HG03378 (cell line): ENCODE results near the gene PSME2.

Source experiments
- ATAC-seq: cut with Tn5 transposase; IDR thresholded peaks from one replicate; pipeline ENCODE4 v1.9.1; 2021; ENCODE audit warnings: mild to moderate bottlenecking, moderate library complexity; ENCODE audit not compliant: unreplicated experiment

The PSME2 gene

DNA sequence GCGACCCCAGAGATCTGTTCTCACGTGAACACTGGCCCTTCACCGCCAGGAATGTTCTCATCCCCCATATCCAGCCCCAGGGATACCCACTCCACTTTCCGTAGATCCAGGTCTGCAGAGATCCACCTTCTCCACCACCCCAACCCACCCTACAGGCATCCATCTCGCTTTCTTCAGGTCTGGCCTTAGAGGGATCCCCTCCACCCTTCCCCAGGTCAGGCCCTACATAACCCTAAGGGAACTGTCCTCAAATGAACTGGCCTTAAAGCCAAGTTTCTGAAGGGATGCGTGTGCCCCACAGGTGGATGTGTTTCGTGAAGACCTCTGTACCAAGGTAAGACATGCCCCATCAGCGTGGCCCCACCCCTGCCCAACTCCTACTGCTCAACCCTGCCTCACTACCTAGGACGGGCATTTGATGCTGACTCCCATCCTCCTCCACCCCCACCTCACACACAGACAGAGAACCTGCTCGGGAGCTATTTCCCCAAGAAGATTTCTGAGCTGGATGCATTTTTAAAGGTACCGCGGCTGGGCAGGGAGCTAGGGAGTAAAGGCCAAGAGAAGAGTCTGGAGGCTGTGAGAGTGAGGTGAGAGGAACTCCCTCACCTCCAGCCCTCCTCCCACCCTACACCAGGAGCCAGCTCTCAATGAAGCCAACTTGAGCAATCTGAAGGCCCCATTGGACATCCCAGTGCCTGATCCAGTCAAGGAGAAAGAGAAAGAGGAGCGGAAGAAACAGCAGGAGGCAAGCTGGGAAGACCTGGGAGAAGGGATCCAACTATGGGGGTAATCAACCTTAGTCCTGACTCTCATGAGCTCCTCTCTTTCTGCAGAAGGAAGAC, 9.5 kb downstream of the PSME2 start:
- no peak for ATAC-seq

DNA sequence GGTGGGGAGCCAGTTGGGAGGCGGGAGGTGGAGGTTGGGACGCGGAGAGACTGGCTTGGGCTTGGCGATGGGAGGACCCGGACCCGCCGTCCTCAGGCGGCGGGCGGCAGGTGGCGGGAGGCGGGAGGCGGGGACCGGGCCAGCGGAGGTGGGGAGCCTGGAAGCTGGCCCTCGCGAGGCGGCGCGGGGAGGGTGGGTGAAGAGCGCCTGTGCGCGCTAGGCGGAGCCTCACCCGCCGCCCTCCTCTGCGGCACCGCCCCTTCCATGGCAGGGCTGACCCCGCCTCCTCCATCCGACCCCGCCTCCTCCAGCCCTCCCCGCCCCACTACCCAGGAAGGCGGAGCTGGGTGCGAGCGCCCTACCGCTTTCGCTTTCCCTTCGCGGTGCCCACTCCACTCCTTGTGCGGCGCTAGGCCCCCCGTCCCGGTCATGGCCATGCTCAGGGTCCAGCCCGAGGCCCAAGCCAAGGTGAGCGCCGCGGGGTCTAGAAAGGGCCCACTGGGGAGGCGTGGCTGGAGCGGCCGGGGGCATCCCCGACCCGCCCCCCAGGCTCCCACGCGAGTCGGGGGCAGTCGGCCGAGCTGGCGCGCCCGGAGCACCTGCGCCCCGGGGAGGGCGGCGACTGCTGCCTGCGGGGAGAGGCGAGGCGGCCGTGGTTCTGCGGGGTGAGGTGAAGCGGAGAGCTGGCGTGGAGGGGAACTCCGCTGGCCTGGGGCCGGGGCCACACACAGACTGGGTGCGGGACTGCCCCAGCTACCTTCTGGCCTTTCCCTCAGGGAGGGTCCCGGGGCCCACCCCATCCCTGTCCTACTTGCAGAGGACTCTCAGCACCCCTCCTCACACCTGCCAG, 10.4 kb downstream of the PSME2 start, which contains the start of gene PSME1:
Gene PSME1, plus strand, starts transcription at position 361 of the 850 bp plus-strand sequence. Its CDS starts 69 bp downstream, at position 430.
- ATAC-seq: peak; percentile 57

DNA sequence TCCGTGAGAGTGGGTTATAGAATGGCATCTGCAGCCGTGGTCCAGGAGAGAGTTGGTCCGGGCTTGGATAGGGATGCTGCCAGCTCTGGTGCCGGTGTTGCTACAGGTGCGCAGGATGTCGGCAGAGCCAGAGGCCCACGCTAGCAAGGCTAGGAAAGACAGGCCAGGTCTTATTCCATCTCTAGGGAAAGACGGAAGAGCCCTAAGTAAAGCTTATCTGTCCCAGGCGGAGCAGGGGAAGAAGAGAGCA, 10.9 kb downstream of the PSME2 start:
- ATAC-seq: peak; percentile 5

DNA sequence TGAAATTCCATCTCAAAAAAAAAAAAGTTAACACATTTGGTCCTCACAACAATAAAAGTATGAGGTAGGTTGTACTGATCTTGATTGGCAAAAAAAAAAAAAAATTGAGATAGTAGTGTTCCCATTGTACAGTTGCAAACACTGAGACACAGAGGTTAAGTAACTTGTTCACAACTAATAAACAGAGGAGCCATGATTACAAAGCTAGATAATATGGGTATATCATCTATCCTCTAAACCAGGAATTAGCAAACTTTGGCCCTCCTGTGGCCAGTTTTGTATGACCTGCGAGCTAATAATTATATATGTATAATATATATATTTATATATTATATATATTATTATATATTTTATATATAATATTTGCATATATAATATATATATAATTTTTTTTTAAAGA, 12.7 kb downstream of the PSME2 start:
- no peak for ATAC-seq

DNA sequence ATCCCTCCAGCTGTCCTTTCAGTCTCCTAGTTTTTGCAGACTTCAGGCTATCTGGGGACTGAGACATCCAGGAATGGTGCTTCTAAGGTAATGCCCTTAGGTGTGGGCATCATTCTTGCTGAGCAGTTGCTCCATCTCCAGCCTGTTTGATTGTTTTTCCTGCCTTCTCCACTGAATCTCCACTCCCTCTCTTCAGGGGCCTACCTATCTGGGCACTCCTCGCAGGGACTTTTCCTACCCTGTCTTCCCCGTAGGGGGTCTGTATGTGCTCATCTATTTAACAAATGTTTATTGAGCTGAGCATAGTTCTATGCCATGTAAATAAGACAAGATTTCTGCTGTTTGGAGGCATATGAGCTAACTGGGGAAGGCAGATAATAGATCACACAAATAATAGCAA, 13.4 kb downstream of the PSME2 start:
- ATAC-seq: no peak

DNA sequence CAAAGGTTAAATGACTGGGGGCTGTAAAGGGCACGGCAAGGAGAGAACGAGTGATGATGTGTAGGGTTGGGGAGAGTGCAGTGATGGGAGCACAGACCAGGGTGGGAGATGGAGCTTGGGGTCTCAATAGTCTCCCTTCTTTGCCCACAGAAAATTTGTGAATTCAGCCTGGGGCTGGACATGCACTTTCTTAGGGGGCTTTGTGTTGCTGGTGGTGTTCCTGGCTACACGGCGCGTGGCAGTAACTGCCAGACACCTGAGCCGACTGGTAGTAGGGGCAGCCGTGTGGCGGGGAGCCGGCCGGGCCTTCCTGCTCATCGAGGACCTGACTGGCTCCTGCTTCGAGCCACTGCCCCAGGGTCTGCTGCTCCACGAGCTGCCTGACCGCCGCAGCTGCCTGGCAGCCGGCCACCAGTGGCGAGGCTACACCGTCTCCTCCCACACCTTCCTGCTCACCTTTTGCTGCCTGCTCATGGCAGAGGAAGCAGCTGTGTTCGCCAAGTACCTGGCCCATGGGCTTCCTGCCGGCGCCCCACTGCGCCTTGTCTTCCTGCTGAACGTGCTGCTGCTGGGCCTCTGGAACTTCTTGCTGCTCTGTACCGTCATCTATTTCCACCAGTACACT, 14.2 kb downstream of the PSME2 start:
- ATAC-seq: no peak

DNA sequence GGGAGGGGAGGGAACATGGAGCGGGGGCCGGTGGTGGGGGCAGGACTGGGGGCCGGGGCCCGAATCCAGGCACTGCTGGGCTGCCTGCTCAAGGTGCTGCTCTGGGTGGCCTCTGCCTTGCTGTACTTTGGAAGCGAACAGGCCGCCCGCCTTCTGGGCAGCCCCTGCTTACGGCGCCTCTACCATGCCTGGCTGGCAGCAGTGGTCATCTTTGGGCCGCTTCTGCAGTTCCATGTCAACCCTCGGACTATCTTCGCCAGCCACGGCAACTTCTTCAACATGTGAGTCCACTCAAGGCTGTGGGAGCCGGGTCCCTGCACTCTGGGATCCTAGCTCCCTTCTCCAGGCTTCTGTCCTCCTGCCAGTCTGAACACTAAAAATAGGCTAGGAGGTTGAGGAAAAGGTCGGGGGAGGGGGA, 14.9 kb downstream of the PSME2 start:
- ATAC-seq: no peak

DNA sequence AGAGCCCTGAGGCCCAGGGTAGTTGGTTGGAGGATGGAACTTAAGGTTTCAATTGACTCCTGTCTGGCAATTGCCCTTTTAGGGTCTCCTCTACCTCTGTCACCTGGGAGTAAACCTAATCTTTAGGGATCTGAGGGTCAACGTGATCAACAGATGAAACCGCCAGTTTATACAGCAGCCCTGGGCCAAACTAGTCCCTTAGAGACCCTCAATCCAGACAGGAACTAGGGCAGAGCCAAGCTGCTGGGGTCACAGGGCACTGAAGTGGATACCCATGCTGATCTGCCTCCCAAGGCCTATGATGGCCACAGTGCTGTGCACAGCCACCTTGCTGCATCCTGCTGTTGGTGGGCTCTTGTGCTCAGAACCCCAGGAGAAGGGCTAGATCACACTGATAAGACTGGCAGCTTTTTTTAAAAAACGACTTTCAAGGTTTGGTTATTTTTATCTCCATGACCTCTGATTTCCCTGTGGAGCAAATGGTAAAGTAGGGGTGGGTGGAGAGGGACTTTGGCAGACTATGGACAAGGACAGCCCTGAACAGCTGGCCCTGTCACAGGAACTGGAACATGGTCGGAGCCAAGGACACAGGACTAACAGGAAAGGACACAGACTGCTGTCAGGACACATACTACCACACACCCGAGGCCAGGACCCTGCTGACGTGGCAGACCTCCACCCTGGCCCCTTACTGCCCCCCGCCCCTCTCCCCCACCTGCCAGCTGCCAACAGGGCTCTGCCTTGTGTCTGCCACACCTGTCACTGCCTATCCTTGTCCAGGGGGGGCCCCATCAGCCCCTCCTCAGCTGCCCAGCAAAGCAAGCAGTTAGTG, 15.5 kb downstream of the PSME2 start:
- ATAC-seq: no peak

DNA sequence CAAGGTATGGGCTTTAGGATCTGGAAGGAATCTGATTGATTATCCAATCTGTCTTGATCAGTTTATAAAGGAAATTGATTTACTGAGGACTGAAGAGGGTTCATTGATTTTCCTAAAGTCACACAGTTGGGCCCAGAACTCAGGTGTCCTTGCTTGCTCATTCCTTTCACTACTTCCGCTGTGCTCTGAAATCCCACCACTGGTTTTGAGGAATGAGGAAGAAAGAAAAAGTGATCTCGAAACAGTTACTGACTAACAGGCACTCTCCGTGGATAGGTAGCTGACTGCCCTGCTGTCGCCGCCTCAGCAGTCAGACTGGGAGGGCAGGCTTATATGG, 16.1 kb downstream of the PSME2 start, which contains the start of gene FITM1:
Gene FITM1, plus strand, starts transcription at position 280 of the 337 bp plus-strand sequence. CDS start 905 bp downstream, outside the sequence.
- ATAC-seq: no peak

DNA sequence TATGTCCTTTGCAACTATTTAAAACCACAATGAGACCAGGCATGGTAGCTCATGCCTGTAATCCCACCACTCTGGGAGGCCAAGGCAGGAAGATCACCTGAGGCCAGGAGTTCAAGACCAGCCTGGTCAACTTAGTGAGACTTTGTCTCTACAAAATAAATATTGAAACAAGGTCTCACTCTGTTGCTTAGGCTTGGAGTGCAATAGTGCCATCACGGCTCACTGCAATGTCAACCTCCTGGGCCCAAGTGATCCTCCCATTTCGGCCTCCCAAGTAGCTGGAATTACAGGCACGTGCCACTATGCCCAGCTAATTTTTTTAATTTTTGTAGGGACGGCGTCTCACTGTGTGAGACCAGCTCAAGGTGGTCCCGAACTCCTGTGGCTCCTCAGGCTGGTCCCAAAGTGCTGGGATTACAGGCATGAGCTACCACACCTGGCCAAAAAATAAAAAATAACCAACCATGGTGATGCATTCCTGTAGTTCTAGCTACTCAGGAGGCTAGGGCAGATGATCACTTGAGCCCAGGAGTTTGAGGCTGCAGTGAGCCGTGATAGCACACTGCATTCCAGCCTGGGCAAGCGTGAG, 16.9 kb downstream of the PSME2 start:
- ATAC-seq: no peak

DNA sequence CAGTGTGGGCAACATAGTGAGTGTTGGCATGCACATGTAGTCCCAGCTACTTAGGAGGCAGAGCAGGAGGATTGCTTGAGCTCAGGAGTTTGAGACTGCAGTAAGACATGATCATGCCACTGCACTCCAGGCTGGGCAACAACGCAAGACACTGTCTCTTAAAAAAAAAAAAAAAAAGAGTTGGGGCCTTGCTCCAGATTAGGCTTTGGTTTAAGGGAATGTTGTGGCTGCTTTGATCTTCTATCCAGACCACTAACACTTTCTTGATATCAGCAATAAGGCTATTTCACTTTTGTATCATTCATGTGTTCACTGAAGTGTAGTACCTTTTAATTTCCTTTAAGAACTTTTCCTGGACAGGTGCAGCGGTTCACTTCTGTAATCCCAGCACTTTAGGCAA, 18.7 kb downstream of the PSME2 start:
- ATAC-seq: no peak

DNA sequence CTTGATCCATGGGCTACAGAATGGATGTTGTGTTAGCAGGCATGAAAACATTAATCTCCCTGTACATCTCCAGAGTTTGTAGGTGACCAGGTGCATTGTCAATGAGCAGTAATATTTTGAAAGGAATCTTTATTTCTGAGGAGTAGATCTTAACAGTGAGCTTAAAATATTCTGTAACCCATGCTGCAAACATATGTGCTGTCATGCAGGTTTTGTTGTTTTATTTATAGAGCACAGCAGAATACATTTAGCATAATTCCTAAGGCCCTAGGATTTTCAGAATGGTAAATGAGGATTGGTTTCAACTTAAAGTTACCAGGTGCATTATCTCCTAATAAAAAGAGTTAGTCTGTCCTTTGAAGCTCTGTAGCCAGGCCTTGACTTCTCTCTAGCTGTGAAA, 19.5 kb downstream of the PSME2 start:
- no peak for ATAC-seq

DNA sequence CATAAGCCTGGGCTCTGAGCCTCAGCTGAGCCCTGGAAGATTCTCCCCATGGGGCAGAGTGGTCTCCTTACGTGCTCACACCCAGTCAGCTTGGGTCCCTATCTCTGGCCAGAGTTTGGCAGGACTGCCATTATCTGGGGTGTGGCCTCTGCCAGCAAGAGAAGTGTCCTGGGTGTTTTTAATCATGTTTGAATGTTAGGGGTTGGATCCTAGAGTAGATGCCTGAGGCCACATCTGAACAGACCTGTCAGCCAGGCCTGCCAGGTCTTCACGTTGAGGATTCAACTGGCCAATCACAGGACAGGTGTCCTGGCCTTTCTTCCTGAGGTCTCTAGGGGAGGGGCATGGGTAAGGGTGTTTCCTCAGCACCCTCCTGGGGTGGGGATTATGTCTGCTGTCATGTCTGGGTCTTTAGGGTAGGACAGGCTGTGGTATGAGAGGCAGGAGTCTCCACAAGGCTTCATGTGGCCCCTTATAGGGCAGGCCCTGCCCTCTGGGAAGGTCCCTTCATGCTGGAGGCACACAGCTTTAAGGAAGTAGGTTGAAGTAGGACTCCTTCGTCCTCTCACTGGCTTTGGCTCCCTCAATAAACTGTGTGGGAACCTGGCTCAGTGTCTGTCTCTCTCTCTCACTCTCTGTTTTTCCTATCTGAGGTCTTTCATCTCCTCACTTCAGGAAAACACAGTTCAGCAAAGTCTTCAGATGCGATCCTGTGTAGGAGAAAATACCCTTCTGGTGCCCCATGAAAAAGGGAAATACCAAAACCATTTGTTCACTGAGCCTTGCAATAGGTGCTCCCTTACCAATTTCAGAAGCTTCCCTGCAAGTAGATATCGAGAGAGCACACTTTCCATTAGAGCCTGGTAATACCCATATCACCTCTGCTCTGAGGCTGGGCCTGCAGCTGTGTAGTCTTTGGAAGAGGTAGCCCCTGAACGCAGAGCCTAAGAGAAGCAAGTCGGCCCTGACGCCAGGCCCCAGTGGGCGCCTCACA, 22.7 kb downstream of the PSME2 start:
- ATAC-seq: no peak

DNA sequence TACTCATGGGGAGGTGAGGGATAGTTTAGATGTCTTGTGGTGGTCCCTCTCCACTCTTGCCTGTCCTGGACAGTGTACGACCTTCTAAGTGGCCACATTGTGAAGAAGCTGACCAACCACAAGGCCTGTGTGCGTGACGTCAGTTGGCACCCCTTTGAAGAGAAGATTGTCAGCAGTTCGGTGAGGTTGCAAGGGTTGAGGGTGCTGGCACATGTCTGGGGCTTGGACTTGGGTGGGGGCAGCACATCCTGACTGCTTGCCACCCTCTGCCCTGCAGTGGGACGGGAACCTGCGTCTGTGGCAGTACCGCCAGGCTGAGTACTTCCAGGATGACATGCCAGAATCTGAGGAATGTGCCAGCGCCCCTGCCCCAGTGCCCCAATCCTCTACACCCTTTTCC, 23.5 kb downstream of the PSME2 start:
- no peak for ATAC-seq

DNA sequence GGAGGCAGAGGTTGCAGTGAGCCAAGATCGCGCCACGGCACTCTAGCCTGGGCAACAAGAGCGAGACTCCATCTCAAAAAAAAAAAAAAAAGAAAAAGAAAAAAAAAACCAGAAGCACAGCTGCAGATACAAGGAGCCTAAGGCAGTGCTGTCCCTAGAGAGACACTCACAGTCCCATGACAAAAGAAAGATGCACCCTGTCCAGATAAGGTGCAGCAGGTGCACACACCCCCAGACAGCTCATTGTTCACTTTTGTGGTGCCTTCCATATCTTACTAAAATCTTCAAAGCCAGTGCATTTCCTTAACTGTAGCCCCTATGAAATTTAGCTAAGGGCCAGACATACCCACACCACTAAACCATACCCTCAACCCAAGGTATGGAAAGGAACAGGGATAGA, 24.0 kb downstream of the PSME2 start:
- ATAC-seq: no peak

DNA sequence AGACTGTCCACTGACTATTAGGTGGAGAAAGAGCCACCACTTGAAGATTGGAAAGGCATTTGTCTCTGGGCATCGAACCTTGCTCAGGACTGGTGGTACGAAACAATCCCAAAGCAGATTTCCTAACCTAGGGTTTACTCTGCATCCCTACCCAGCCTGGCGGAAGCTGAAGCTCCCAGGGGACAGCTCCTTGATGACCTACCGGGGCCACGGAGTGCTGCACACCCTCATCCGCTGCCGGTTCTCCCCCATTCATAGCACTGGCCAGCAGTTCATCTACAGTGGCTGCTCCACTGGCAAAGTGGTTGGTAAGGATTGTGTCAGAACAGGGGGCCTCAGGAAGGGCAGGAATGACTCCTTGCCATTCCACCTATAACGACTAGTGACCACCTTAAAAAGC, 25.2 kb downstream of the PSME2 start:
- no peak for ATAC-seq

DNA sequence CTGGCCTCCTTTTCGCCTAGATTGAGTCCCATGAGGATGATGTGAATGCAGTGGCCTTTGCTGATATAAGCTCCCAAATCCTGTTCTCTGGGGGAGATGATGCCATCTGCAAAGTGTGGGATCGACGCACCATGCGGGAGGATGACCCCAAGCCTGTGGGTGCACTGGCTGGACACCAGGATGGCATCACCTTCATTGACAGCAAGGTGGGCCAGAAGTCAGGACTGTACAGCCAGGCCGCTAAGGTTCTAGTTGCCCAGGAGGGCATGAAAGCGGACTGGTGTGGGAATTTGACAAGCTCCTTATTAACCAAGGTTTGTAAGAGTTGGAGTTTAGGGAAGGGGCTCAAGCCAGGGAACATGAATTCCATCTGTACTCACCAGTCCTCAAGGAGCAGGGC, 26.7 kb downstream of the PSME2 start:
- ATAC-seq: no peak

DNA sequence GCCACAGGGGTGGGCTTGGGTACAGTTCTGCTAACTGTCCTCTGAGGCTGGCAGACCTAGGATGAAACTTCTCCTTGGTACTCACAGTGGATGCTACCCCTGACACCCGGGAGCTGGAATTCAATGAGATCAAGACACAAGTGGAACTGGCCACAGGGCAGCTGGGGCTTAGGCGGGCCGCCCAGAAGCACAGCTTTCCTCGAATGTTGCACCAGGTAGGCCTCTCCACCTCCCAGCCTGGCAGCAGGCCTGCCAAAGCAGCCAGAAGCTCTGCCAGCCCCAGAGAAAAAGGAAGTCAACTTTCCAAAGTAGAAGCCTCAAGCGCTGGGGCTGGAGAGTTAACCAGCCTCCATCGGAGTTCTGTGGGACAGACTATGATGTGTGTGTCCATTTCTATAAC, 29.2 kb downstream of the PSME2 start:
- ATAC-seq: no peak

DNA sequence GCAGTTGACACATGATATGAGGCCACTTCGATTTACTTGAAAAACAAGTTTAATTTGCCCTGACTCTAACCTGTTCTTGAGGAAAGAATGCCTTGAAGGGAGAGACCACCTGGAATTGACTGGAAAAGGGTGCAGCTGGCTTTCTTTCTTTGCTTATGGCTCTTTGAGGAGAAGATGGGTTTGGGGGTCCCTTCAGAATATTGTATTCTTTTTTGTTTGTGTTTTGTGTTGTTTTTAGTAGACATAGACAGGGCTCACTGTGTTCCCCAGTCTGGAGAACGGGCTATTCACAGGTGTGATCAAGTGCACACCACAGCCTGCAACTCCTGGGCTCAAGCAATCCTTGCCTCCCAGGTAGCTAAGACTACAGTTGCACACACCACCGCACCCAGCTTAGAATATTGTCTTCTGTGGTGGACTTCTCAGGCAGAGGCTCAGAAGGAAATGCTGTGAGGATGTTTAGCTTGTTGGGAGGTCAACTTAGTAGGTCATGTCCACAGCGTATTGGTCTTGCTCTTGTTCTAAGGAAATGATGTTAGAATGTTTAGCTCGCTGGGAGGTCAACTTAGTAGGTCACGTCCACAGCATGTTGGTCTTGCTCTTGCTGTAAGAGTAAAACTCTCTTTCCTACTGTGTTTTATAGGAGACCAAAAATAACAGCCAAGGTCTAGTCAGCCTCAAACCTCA, 30.1 kb downstream of the PSME2 start:
- ATAC-seq: no peak
